ENCODE results near the gene SERINC5. TPM values are rescaled to one million over a fixed set of nuclear protein-coding genes. Genes with fewer than 3 reads are reported as not detected.

Gene SERINC5
- total RNA-seq, 1 donor from 2014 or later: 8.3 TPM

DNA sequence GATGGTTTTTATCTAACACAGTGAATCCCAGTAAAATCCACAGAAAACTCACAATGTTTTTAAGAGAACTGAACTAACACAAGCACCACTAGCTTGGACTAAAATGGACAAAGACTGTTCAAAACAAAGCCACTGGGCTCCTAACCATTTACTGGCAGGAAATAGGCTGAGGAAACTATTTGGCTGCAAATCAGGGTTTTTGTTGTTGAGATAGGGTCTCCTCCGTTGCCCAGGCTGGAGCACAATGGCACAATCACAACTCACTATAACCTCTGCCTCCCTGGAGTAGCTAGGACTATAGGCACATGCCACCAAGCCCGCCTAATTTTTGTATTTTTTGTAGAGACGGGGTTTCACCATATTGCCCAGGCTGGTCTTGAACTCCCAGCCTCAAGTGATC lies 121.0 kb downstream of the SERINC5 start:
- no peaks in the 10 kb centered on the region for H3K27me3 Mint-ChIP-seq (ENCODE audit: low read depth)
- H3K9me3 Mint-ChIP-seq: peaks cover 14% of the 10 kb centered on the region
- H3K27ac Mint-ChIP-seq (ENCODE audit: unreplicated experiment): no peak overlapping the region
- no peak for DNase-seq (ENCODE audit: low read depth, low spot score)
- H3K4me1 Mint-ChIP-seq: peaks cover 20% of the 10 kb centered on the region
- TF ChIP-seq CTCF (conservative IDR thresholded peaks at IDR 0.05): no peak
- no peak overlapping the region for H3K4me3 Mint-ChIP-seq
- H3K36me3 Mint-ChIP-seq (ENCODE audit: low read depth): peaks cover 3% of the 10 kb centered on the region

- no peak for TF ChIP-seq CTCF (conservative IDR thresholded peaks at IDR 0.05)
- H3K27ac Mint-ChIP-seq (ENCODE audit: unreplicated experiment): no peak overlapping the region
Measured at GRCh38 chr5:80129146-80129545, 126.7 kb downstream of the SERINC5 start.

DNA sequence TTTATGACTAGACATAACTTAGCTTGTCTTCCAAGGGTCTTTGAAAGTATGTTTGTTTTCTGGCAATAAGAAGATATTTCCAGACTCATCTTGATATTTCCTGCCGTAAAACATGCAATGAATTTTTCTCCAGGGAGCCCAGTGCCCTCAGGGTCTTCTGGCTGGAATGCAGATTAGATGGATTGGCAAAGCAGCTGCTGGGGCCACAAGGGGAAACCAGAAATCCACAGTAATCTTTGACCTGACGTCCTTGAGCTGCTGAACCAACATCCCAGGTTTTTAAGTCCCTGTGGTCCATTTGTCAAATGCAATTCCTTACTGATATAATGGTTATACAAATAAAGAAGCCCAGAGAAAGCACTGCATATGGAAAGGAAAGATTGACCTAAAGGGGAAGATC lies 127.7 kb downstream of the SERINC5 start:
- Mint-ChIP-seq H3K36me3 (ENCODE audit: low read depth) (peaks cover 3% of the 10 kb centered on the region), H3K4me1 (peaks cover 10% of the 10 kb centered on the region), H3K27me3 (ENCODE audit: low read depth) (no peaks in the 10 kb centered on the region), H3K4me3 (no peak overlapping the region), H3K9me3 (peaks cover 14% of the 10 kb centered on the region), H3K27ac (ENCODE audit: unreplicated experiment) (no peak overlapping the region)
- TF ChIP-seq CTCF (conservative IDR thresholded peaks at IDR 0.05): no peak
- DNase-seq (ENCODE audit: low read depth, low spot score): no peak

More at GRCh38 chr5:80129146-80129545, 126.7 kb downstream of the SERINC5 start:
- Mint-ChIP-seq H3K27me3 (ENCODE audit: low read depth) (no peaks in the 10 kb centered on the region), H3K9me3 (peaks cover 14% of the 10 kb centered on the region), H3K4me3 (no peak overlapping the region), H3K4me1 (peaks cover 16% of the 10 kb centered on the region), H3K36me3 (ENCODE audit: low read depth) (peaks cover 3% of the 10 kb centered on the region)
- DNase-seq (ENCODE audit: low read depth, low spot score): no peak

DNA sequence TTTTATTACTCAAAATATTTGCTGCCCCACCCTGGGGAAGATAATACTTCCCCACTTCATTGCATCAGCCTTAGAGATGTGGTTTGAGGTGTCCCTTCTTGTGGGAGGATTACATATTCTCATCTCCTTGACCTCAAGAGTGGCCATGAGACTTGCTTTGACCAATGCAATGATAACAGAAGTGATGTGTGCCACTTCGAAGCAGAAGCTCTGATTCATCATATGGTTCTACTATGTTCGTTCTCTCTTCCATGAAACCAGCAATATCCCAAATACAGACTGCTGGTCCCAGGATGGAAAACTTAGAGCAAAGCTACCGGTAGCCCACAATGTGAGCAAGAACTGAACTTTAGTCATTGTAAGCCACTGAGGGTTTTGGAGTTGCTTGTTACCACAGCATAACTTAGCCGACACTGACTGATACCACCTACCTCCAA lies 128.7 kb downstream of the SERINC5 start:
- peaks cover 14% of the 10 kb centered on the region for H3K9me3 Mint-ChIP-seq
- no peak overlapping the region for H3K27ac Mint-ChIP-seq (ENCODE audit: unreplicated experiment)
- DNase-seq (ENCODE audit: low read depth, low spot score): no peak
- H3K4me3 Mint-ChIP-seq: no peak overlapping the region
- no peaks in the 10 kb centered on the region for H3K27me3 Mint-ChIP-seq (ENCODE audit: low read depth)
- no peak for TF ChIP-seq CTCF (conservative IDR thresholded peaks at IDR 0.05)
- H3K4me1 Mint-ChIP-seq: peaks cover 9% of the 10 kb centered on the region
- H3K36me3 Mint-ChIP-seq (ENCODE audit: low read depth): peaks cover 3% of the 10 kb centered on the region

- Mint-ChIP-seq H3K27ac (ENCODE audit: unreplicated experiment) (no peak overlapping the region), H3K27me3 (ENCODE audit: low read depth) (no peaks in the 10 kb centered on the region), H3K4me3 (no peak overlapping the region), H3K9me3 (peaks cover 6% of the 10 kb centered on the region), H3K36me3 (ENCODE audit: low read depth) (no peaks in the 10 kb centered on the region), H3K4me1 (peaks cover 9% of the 10 kb centered on the region)
- DNase-seq (ENCODE audit: low read depth, low spot score): no peak
- TF ChIP-seq CTCF (conservative IDR thresholded peaks at IDR 0.05): peak; percentile 19
Measured at GRCh38 chr5:80125962-80126480, 129.8 kb downstream of the SERINC5 start.
